Measurements from ENCODE around the gene OXGR1.

GRCh38 chr13:96952595-96952994, 41.7 kb downstream of the OXGR1 start:
- TF ChIP-seq POLR2A (IDR thresholded peaks at IDR 0.05): no peak
- no peak for TF ChIP-seq CTCF (IDR thresholded peaks at IDR 0.05)
